HG03097 (cell line): ENCODE results near the gene POLR2J2.
A peak's percentile ranks its signal among the peaks of the same experiment; 100 is the strongest.
"Not testable (repeated sequence)": the region's sequence is repeated elsewhere in the genome, so short reads cannot be mapped to it uniquely, and the experiment has no call there.

Experiments used
- ATAC-seq: cut with Tn5 transposase; IDR thresholded peaks from one replicate; pipeline ENCODE4 v1.9.1; 2021; ENCODE audit not compliant: unreplicated experiment, low FRiP score

The POLR2J2 gene

GRCh38 chr7:102671166-102671955 is at the start of gene POLR2J2:
Gene POLR2J2 (minus strand): TSS chr7:102671663. CDS start chr7:102671601, 62 bp downstream.
- peak; percentile 67 for ATAC-seq

- ATAC-seq = not testable (repeated sequence)
These were observed 47.0 kb upstream of the POLR2J2 start for GRCh38 chr7:102718491-102718890.

GRCh38 chr7:102715718-102716117 is 44.3 kb upstream of the POLR2J2 start:
- ATAC-seq = not testable (repeated sequence)

GRCh38 chr7:102714774-102715522 is 43.5 kb upstream of the POLR2J2 start:
- ATAC-seq = not testable (repeated sequence)

- ATAC-seq = peak; percentile 70
These were observed 42.2 kb upstream of the POLR2J2 start for GRCh38 chr7:102713691-102714080.

GRCh38 chr7:102713011-102713690 is 41.7 kb upstream of the POLR2J2 start:
- ATAC-seq = peak; percentile 81

- ATAC-seq = not testable (repeated sequence)
These were observed 27.7 kb upstream of the POLR2J2 start for GRCh38 chr7:102698962-102699750.

- ATAC-seq = not testable (repeated sequence)
These were observed 26.4 kb upstream of the POLR2J2 start for GRCh38 chr7:102697642-102698512.

GRCh38 chr7:102696009-102696408 is 24.5 kb upstream of the POLR2J2 start:
- ATAC-seq = not testable (repeated sequence)

- peak; percentile 60 for ATAC-seq
These were observed 23.6 kb upstream of the POLR2J2 start for GRCh38 chr7:102695033-102695552.

GRCh38 chr7:102694008-102694407 is 22.5 kb upstream of the POLR2J2 start:
- not testable (repeated sequence) for ATAC-seq

- ATAC-seq = not testable (repeated sequence)
These were observed 19.1 kb upstream of the POLR2J2 start for GRCh38 chr7:102690602-102691001.

GRCh38 chr7:102689436-102690282 is 18.2 kb upstream of the POLR2J2 start:
- peak; percentile 50 for ATAC-seq

- ATAC-seq = peak; percentile 59
These were observed 17.0 kb upstream of the POLR2J2 start for GRCh38 chr7:102688299-102689036.

GRCh38 chr7:102682560-102682959 is 11.1 kb upstream of the POLR2J2 start:
- ATAC-seq = not testable (repeated sequence)

- ATAC-seq = not testable (repeated sequence)
These were observed 9.3 kb upstream of the POLR2J2 start for GRCh38 chr7:102680780-102681179.

GRCh38 chr7:102675545-102675944 is 4.1 kb upstream of the POLR2J2 start:
- not testable (repeated sequence) for ATAC-seq
